Neural progenitor cell (in vitro differentiated cells): ENCODE results near the gene MPPED1.

Experiments used
- EZH2 ChIP-seq: fragments of 200-600 bp; sonication (generic); IDR thresholded peaks from 2 replicates; pipeline ENCODE4 v1.6.1; 2017; ENCODE audit warnings: antibody characterized with exemption, mild to moderate bottlenecking, moderate library complexity
- EZH2phosphoT487 ChIP-seq: fragments of 200-600 bp; sonication (generic); IDR thresholded peaks from 2 replicates; pipeline ENCODE4 v1.6.1; 2017; ENCODE audit warnings: antibody characterized with exemption
- TF ChIP-seq, protein P1 (sequence below): fragments of 200-600 bp; sonication (generic); IDR thresholded peaks from 2 replicates; pipeline ENCODE4 v1.5.1; 2017; ENCODE audit warnings: antibody characterized with exemption, mild to moderate bottlenecking

DNA sequence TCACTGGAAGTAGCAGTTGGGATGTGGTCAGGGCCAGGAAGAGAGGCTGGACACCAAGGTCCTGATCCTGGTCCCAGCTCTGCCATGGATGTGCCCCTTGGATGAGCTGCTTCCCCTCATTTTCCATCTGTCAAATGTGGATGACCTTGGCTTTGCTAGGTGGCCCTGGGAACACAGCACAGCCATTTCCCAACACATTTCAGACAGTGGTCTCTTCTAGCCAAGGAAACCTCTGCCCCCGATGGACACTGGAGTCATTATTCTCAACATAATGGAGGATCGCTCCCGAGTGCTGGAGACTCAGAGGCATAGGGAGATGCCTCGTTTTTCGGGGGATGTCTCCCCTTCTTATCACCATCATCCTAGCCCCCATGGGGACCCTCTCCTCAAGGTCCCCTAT is 13.6 kb upstream of the MPPED1 start:
- TF ChIP-seq, protein P1, sequence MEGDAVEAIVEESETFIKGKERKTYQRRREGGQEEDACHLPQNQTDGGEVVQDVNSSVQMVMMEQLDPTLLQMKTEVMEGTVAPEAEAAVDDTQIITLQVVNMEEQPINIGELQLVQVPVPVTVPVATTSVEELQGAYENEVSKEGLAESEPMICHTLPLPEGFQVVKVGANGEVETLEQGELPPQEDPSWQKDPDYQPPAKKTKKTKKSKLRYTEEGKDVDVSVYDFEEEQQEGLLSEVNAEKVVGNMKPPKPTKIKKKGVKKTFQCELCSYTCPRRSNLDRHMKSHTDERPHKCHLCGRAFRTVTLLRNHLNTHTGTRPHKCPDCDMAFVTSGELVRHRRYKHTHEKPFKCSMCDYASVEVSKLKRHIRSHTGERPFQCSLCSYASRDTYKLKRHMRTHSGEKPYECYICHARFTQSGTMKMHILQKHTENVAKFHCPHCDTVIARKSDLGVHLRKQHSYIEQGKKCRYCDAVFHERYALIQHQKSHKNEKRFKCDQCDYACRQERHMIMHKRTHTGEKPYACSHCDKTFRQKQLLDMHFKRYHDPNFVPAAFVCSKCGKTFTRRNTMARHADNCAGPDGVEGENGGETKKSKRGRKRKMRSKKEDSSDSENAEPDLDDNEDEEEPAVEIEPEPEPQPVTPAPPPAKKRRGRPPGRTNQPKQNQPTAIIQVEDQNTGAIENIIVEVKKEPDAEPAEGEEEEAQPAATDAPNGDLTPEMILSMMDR: no peak
- no peak for TF ChIP-seq EZH2phosphoT487
- TF ChIP-seq EZH2: no peak
